ENCODE results near the gene LDLRAD4.

The LDLRAD4 gene

GRCh38 chr18:13613591-13614501 is 395.3 kb downstream of the LDLRAD4 start:
- DNase-seq = peak; percentile 86

GRCh38 chr18:13614641-13615288 is 396.2 kb downstream of the LDLRAD4 start:
- no peak for DNase-seq

GRCh38 chr18:13615432-13615861 is 396.9 kb downstream of the LDLRAD4 start:
- no peak for DNase-seq

GRCh38 chr18:13616041-13616440 is 397.5 kb downstream of the LDLRAD4 start:
- no peak for DNase-seq

- no peak for DNase-seq
Measured at GRCh38 chr18:13616525-13617035, 398.0 kb downstream of the LDLRAD4 start.

GRCh38 chr18:13617826-13618515 is 399.4 kb downstream of the LDLRAD4 start:
- no peak for DNase-seq

- no peak for DNase-seq
Measured at GRCh38 chr18:13618760-13619438, 400.3 kb downstream of the LDLRAD4 start.

GRCh38 chr18:13619505-13620205 is 401.1 kb downstream of the LDLRAD4 start:
- DNase-seq = no peak

- no peak for DNase-seq
Measured at GRCh38 chr18:13620206-13620672, 401.7 kb downstream of the LDLRAD4 start.

GRCh38 chr18:13620818-13621445 is 402.4 kb downstream of the LDLRAD4 start:
- no peak for DNase-seq

GRCh38 chr18:13621446-13621849 is 402.9 kb downstream of the LDLRAD4 start:
- no peak for DNase-seq

GRCh38 chr18:13621886-13622619 is 403.5 kb downstream of the LDLRAD4 start:
- no peak for DNase-seq

GRCh38 chr18:13622751-13623150 is 404.2 kb downstream of the LDLRAD4 start:
- DNase-seq = no peak

GRCh38 chr18:13623348-13623747 is 404.8 kb downstream of the LDLRAD4 start:
- no peak for DNase-seq

GRCh38 chr18:13623871-13624270 is 405.3 kb downstream of the LDLRAD4 start:
- no peak for DNase-seq

GRCh38 chr18:13624563-13625237 is 406.1 kb downstream of the LDLRAD4 start:
- no peak for DNase-seq

GRCh38 chr18:13625355-13625754 is 406.8 kb downstream of the LDLRAD4 start:
- no peak for DNase-seq

- DNase-seq = no peak
Measured at GRCh38 chr18:13625843-13626543, 407.4 kb downstream of the LDLRAD4 start.

GRCh38 chr18:13626544-13626908 is 408.0 kb downstream of the LDLRAD4 start:
- DNase-seq = no peak

Measured in NCI-H526 treated with DMSO at 0.1 percent for 48 hours (cell line).